Stimulated activated effector memory CD8-positive, alpha-beta T cell treated with anti-CD3 and anti-CD28 coated beads, Interleukin-12 subunit alpha, Interleukin-12 subunit beta, amount 100 ng/mL, for 72 hours (primary cell): ENCODE measurements around the gene BAG1.

Source experiments
- ATAC-seq: fragments of 150-1000 bp; cut with Tn5 transposase; 2 replicates; pipeline ENCODE4 v1.10.0; 2021
- DNase-seq, 2 donors: peaks; one replicate each; pipeline ENCODE4 v3.0.0; 2021 to 2022; ENCODE audit warnings: low spot score in 2 of 2
- H3K27ac Mint-ChIP-seq: one replicate; pipeline ENCODE4 v1.8.0; 2022; ENCODE audit warnings: mild to moderate bottlenecking, mixed read lengths
- H3K36me3 Mint-ChIP-seq: one replicate; pipeline ENCODE4 v1.8.0; 2022; ENCODE audit warnings: mild to moderate bottlenecking, mixed read lengths
- H3K4me1 Mint-ChIP-seq: one replicate; pipeline ENCODE4 v1.8.0; 2022; ENCODE audit warnings: mixed read lengths
- H3K4me3 Mint-ChIP-seq: one replicate; pipeline ENCODE4 v1.8.0; 2022; ENCODE audit warnings: mild to moderate bottlenecking, mixed read lengths
- H3K9me3 Mint-ChIP-seq: one replicate; pipeline ENCODE4 v1.8.0; 2022; ENCODE audit warnings: mixed read lengths

The BAG1 gene

GRCh38 chr9:33260372-33260771 lies 4.1 kb downstream of the BAG1 start:
- no peak for DNase-seq
- ATAC-seq = no peak
- H3K36me3 Mint-ChIP-seq = peaks cover 97% of the 10 kb centered on the region
- H3K4me1 Mint-ChIP-seq = peaks cover 19% of the 10 kb centered on the region
- H3K9me3 Mint-ChIP-seq = no peaks in the 10 kb centered on the region
- H3K27ac Mint-ChIP-seq = peak overlapping the region; percentile 76
- H3K4me3 Mint-ChIP-seq = no peak overlapping the region

- DNase-seq = no peak
- H3K4me1 Mint-ChIP-seq = no peaks in the 10 kb centered on the region
- no peak for ATAC-seq
- no peaks in the 10 kb centered on the region for H3K9me3 Mint-ChIP-seq
- no peak overlapping the region for H3K4me3 Mint-ChIP-seq
- H3K36me3 Mint-ChIP-seq = peaks cover 100% of the 10 kb centered on the region
- no peak overlapping the region for H3K27ac Mint-ChIP-seq
Observed at GRCh38 chr9:33257276-33257675, 7.2 kb downstream of the BAG1 start.

GRCh38 chr9:33256236-33256635 lies 8.3 kb downstream of the BAG1 start:
- H3K27ac Mint-ChIP-seq = no peak overlapping the region
- no peaks in the 10 kb centered on the region for H3K9me3 Mint-ChIP-seq
- H3K4me1 Mint-ChIP-seq = no peaks in the 10 kb centered on the region
- no peak overlapping the region for H3K4me3 Mint-ChIP-seq
- H3K36me3 Mint-ChIP-seq = peaks cover 93% of the 10 kb centered on the region
- DNase-seq (no peak), ATAC-seq (no peak)

- ATAC-seq (no peak), DNase-seq (no peak)
- H3K4me3 Mint-ChIP-seq = no peak overlapping the region
- H3K4me1 Mint-ChIP-seq = no peaks in the 10 kb centered on the region
- peaks cover 93% of the 10 kb centered on the region for H3K36me3 Mint-ChIP-seq
- no peak overlapping the region for H3K27ac Mint-ChIP-seq
- no peaks in the 10 kb centered on the region for H3K9me3 Mint-ChIP-seq
Observed at GRCh38 chr9:33255471-33255870, 9.0 kb downstream of the BAG1 start.

DNA sequence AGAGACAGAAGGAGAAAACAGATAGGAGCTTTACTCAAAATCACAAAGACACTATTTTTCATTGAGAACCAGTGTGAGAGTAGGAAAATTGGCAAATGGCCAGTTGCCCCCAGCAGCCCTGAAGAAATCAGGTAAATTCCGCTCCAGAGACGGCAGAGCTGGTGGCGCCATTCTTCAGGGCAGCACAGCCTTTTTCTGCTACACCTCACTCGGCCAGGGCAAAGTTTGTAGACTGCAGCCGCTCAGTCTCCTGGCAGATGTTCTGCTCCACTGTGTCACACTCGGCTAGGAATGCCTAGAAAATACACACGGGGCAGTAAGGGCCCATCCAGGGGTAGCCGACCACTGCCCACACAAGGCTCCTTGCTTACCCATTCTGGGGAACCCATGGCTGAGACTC lies 9.5 kb downstream of the BAG1 start:
- H3K9me3 Mint-ChIP-seq = no peaks in the 10 kb centered on the region
- no peaks in the 10 kb centered on the region for H3K4me1 Mint-ChIP-seq
- no peak overlapping the region for H3K27ac Mint-ChIP-seq
- DNase-seq = no peak
- peaks cover 93% of the 10 kb centered on the region for H3K36me3 Mint-ChIP-seq
- H3K4me3 Mint-ChIP-seq = no peak overlapping the region
- ATAC-seq = no peak

DNA sequence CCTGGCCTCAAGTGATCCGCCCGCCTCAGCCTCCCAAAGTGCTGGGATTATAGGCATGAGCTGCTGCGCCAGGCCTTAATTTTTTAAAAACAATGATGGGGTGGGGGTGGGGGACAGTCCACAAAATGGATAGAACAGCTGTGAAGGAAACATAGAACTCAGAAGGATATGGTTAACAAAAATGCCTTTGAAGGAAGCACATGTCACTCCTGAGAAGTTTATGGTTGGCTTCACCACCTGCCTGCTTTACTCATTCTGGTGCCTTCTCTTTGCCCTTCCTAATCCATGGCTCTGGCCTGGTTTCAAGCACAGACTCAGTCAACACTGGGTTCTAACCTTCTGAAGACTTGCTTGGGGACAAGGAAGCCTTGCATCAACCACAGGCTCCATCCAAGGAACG lies 10.3 kb downstream of the BAG1 start:
- Mint-ChIP-seq H3K9me3 (no peaks in the 10 kb centered on the region), H3K4me3 (no peak overlapping the region), H3K36me3 (peaks cover 89% of the 10 kb centered on the region), H3K4me1 (no peaks in the 10 kb centered on the region), H3K27ac (no peak overlapping the region)
- ATAC-seq (no peak), DNase-seq (no peak)

- no peak overlapping the region for H3K4me3 Mint-ChIP-seq
- H3K27ac Mint-ChIP-seq = peak overlapping the region; percentile 4
- H3K4me1 Mint-ChIP-seq = no peaks in the 10 kb centered on the region
- DNase-seq (no peak), ATAC-seq (no peak)
- peaks cover 52% of the 10 kb centered on the region for H3K36me3 Mint-ChIP-seq
- no peaks in the 10 kb centered on the region for H3K9me3 Mint-ChIP-seq
Observed at GRCh38 chr9:33250458-33250995, 14.0 kb downstream of the BAG1 start.

GRCh38 chr9:33249983-33250382 lies 14.5 kb downstream of the BAG1 start:
- H3K36me3 Mint-ChIP-seq = peaks cover 47% of the 10 kb centered on the region
- no peak for ATAC-seq

DNA sequence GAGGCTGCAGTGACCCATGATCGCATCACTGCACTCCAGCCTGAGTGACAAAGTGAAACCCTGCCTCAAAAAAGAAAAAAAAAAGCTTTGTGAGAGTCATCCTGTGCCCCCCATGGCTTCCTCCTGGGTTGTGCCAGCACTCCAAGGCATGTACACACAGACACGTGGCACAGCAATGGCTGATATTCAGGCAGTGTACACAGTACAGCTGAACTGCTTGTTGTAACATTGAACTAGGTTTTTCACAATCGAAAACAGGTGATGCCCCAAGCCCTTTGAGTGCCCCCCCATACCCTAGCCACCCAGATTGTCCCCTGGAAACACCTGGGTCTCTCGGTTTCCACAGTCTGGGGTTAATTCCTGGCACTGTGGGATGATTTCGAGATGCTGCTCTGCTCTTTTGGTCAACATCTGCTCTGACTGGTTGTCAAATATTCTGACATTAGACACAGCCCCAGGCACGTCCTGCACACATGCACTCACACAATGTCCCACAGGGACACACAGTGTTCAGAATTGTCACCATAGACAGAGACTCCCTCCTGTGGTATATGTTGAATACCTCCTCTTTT lies 15.3 kb downstream of the BAG1 start:
- no peak for ATAC-seq
- H3K36me3 Mint-ChIP-seq = peaks cover 39% of the 10 kb centered on the region

More at GRCh38 chr9:33249983-33250382, 14.5 kb downstream of the BAG1 start:
- no peak for DNase-seq
- H3K9me3 Mint-ChIP-seq = no peaks in the 10 kb centered on the region
- H3K4me3 Mint-ChIP-seq = no peak overlapping the region
- H3K27ac Mint-ChIP-seq = peak overlapping the region; percentile 41
- no peaks in the 10 kb centered on the region for H3K4me1 Mint-ChIP-seq

GRCh38 chr9:33248606-33249005 lies 15.9 kb downstream of the BAG1 start:
- peak overlapping the region; percentile 60 for H3K27ac Mint-ChIP-seq
- H3K9me3 Mint-ChIP-seq = no peaks in the 10 kb centered on the region
- ATAC-seq = no peak
- H3K4me3 Mint-ChIP-seq = no peak overlapping the region
- H3K36me3 Mint-ChIP-seq = peaks cover 33% of the 10 kb centered on the region
- no peak for DNase-seq
- no peaks in the 10 kb centered on the region for H3K4me1 Mint-ChIP-seq

More for the DNA sequence above, 15.3 kb downstream of the BAG1 start:
- Mint-ChIP-seq H3K27ac (peak overlapping the region; percentile 41), H3K4me1 (no peaks in the 10 kb centered on the region), H3K9me3 (no peaks in the 10 kb centered on the region), H3K4me3 (no peak overlapping the region)
- DNase-seq = no peak

DNA sequence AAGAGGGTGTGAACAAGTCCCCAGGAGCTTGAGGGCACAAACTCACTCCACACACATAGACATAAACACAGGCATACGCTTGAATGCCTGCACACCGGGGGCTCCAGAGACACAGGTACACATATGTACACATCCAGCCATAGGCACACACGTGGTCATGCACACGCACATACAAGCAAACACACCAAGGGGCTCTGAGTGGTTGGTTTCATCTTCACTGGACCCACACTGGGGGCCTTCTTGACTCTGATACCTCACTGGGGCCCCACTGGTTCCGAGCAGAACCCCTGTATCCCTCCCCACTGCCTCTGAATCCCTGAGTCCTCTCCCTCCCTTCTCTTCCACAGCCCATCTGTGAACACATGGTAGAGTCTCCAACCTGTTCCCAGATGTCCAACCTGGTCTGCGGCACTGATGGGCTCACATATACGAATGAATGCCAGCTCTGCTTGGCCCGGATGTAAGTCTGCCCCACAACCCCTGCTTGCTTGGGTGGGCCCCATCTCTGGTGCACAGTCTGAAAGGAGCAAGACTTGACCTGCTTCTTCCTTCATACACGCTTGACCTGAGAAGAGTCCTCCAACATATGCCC lies 18.1 kb downstream of the BAG1 start:
- H3K36me3 Mint-ChIP-seq = peaks cover 18% of the 10 kb centered on the region
- ATAC-seq (no peak), DNase-seq (no peak)
- H3K27ac Mint-ChIP-seq = no peak overlapping the region
- no peaks in the 10 kb centered on the region for H3K4me1 Mint-ChIP-seq
- H3K9me3 Mint-ChIP-seq = no peaks in the 10 kb centered on the region
- no peak overlapping the region for H3K4me3 Mint-ChIP-seq

GRCh38 chr9:33245341-33245740 lies 19.2 kb downstream of the BAG1 start:
- ATAC-seq (no peak), DNase-seq (no peak)
- Mint-ChIP-seq H3K9me3 (no peaks in the 10 kb centered on the region), H3K36me3 (peaks cover 7% of the 10 kb centered on the region), H3K4me3 (no peak overlapping the region), H3K4me1 (no peaks in the 10 kb centered on the region), H3K27ac (no peak overlapping the region)

- Mint-ChIP-seq H3K4me1 (no peaks in the 10 kb centered on the region), H3K27ac (no peak overlapping the region), H3K4me3 (no peak overlapping the region), H3K36me3 (no peaks in the 10 kb centered on the region), H3K9me3 (no peaks in the 10 kb centered on the region)
- DNase-seq (no peak), ATAC-seq (no peak)
Observed at GRCh38 chr9:33244137-33244784, 20.2 kb downstream of the BAG1 start.

- no peaks in the 10 kb centered on the region for H3K4me1 Mint-ChIP-seq
- DNase-seq (no peak), ATAC-seq (no peak)
- no peak overlapping the region for H3K27ac Mint-ChIP-seq
- no peak overlapping the region for H3K4me3 Mint-ChIP-seq
- H3K9me3 Mint-ChIP-seq = no peaks in the 10 kb centered on the region
- H3K36me3 Mint-ChIP-seq = no peaks in the 10 kb centered on the region
Observed at GRCh38 chr9:33242609-33243134, 21.8 kb downstream of the BAG1 start.

DNA sequence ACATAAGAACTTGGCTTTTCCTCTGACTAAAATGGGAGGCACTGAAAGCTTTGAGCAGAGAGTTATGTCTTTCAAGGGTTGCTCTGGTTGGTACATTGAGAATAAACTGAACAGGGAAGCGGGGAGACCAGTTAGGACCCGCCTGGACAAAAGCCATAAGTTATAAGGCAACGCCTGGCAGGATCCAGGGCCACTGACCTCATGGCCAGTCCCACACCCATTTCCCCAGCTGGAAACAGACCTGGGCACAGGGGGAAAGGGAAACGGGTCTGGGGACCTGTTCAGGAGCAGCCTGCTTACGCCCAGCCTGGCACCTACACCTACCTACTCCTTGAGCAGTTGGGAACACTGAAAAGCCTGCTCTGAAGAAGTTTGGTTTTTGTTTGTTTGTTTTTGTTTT lies 23.2 kb downstream of the BAG1 start:
- Mint-ChIP-seq H3K27ac (no peak overlapping the region), H3K9me3 (no peaks in the 10 kb centered on the region), H3K4me1 (no peaks in the 10 kb centered on the region), H3K4me3 (no peak overlapping the region), H3K36me3 (no peaks in the 10 kb centered on the region)
- ATAC-seq (no peak), DNase-seq (no peak)

- Mint-ChIP-seq H3K27ac (no peak within 1 kb of the TSS), H3K9me3 (no peaks in the 10 kb centered on the region), H3K4me1 (no peaks in the 10 kb centered on the region), H3K36me3 (no peaks in the 10 kb centered on the region), H3K4me3 (no peak within 1 kb of the TSS)
- no peak for ATAC-seq
- no peak for DNase-seq
Observed at GRCh38 chr9:33239921-33240320, 24.6 kb downstream of the BAG1 start, which contains the start of gene SPINK4. Gene SPINK4, plus strand, starts transcription at chr9:33240167. Its CDS starts 42 bp downstream, at chr9:33240209.
